K562 (cell line): ENCODE data around the gene FAM168B. TPM values are rescaled to one million over a fixed set of nuclear protein-coding genes. Genes with fewer than 3 reads are reported as not detected.

Source experiments
- ATAC-seq: fragments of 200-7000 bp; cut with Tn5 transposase; 3 replicates; pipeline ENCODE4 v1.9.1; 2020; ENCODE audit warnings: moderate library complexity
- BruUV-seq: library from RNA; stranded (reverse); fragments of 400-500 nt; replicated peaks from 2 replicates; lab custom pipeline; 2021; lab: Mats Ljungman, UMichigan
- CTCF ChIA-PET: fragments of 300-600 bp; formaldehyde crosslinking; extraction: SDS; loops from one replicate; lab custom pipeline; 2021; ENCODE audit warnings: low intra/inter-chr PET ratio; lab: Yijun Ruan, JAX
- POLR2A ChIA-PET: fragments of 300-600, 350-650 bp; sonication (Branson Sonifier 250); formaldehyde crosslinking; extraction: SDS; loops from one replicate; lab custom pipeline; 2021; ENCODE audit warnings: antibody characterized with exemption, inconsistent platforms; lab: Yijun Ruan, JAX
- DNase-seq, 4 experiments: peaks; one replicate each; pipeline versions ENCODE4 v3.0.0 to v3.0.0-alpha.2; 2011 to 2018; ENCODE audit warnings: low spot score in 3 of 4, mixed read lengths in 3 of 4; ENCODE audit errors: extremely low read depth in 1 of 4
- FAIRE-seq: peaks from 2 replicates; lab custom pipeline; 2011; peaks lifted over from hg19 to GRCh38; lab: Jason Lieb, UNC
- H2AFZ ChIP-seq: 2 replicates; pipeline ENCODE4 v1.6.0; 2011; ENCODE audit warnings: low read depth, low read length, control low read depth, inconsistent platforms
- H3K27ac ChIP-seq: fragments of 200-600 bp; 3 replicates; pipeline ENCODE4 v1.8.0; 2011; ENCODE audit warnings: low read depth, mild to moderate bottlenecking, control low read depth, inconsistent platforms, low read length, moderate library complexity, mixed read lengths; ENCODE audit errors: extremely low read depth
- H3K27me3 ChIP-seq, 2 experiments: fragments of 300-600 bp in 1 of 2; 2 replicates in 1 of 2; 3 replicates in 1 of 2; pipeline versions ENCODE4 v1.6.0 to v1.8.0; 2011; ENCODE audit warnings: inconsistent platforms in 2 of 2, low read length in 2 of 2, mild to moderate bottlenecking in 1 of 2, mixed read lengths in 1 of 2, moderate library complexity in 1 of 2; ENCODE audit not compliant: control insufficient read depth in 2 of 2, insufficient read depth in 2 of 2
- H3K36me3 ChIP-seq: fragments of 300-600 bp; 3 replicates; pipeline ENCODE4 v1.8.0; 2011; ENCODE audit warnings: mild to moderate bottlenecking, low read length, inconsistent platforms; ENCODE audit not compliant: control insufficient read depth, insufficient read depth
- H3K4me1 ChIP-seq, 2 experiments: fragments of 200-600 bp in 1 of 2; replicated peaks in 1 of 2; 2 replicates in 1 of 2; 3 replicates in 1 of 2; pipeline versions ENCODE4 v1.5.1 to v1.8.0; 2011; ENCODE audit warnings: inconsistent platforms in 2 of 2, low read length in 2 of 2, mild to moderate bottlenecking in 1 of 2, mixed read lengths in 1 of 2, moderate library complexity in 1 of 2; ENCODE audit not compliant: control insufficient read depth in 2 of 2, insufficient read depth in 2 of 2
- H3K4me2 ChIP-seq: 2 replicates; pipeline ENCODE4 v1.6.1; 2011; ENCODE audit warnings: low read length, control low read depth, inconsistent platforms, mixed read lengths; ENCODE audit not compliant: insufficient read depth
- H3K4me3 ChIP-seq: fragments of 200-600 bp; sonication (generic), shearing (Covaris generic); 2 replicates; pipeline ENCODE4 v1.5.1; 2016; ENCODE audit warnings: control low read depth, inconsistent platforms
- H3K79me2 ChIP-seq: fragments of 200-600 bp; 3 replicates; pipeline ENCODE4 v1.8.0; 2011; ENCODE audit warnings: low read length, inconsistent platforms; ENCODE audit not compliant: control insufficient read depth, insufficient read depth
- H3K9ac ChIP-seq, 2 experiments: 2 replicates each; pipeline versions ENCODE4 v1.6.0 to v1.6.1; 2011; ENCODE audit warnings: low read depth in 2 of 2, low read length in 2 of 2, control low read depth in 1 of 2, inconsistent platforms in 1 of 2, mild to moderate bottlenecking in 1 of 2, mixed read lengths in 1 of 2; ENCODE audit not compliant: insufficient read depth in 1 of 2
- H3K9me1 ChIP-seq: one replicate; pipeline ENCODE4 v1.6.0; 2011; ENCODE audit warnings: inconsistent platforms, mild to moderate bottlenecking, low read length, moderate library complexity; ENCODE audit not compliant: control insufficient read depth, insufficient read depth
- H3K9me3 ChIP-seq: replicated peaks from 2 replicates; pipeline ENCODE4 v1.5.1; 2011; ENCODE audit warnings: low read depth, low read length, inconsistent platforms; ENCODE audit not compliant: control insufficient read depth, insufficient read depth
- H4K20me1 ChIP-seq: replicated peaks from 2 replicates; pipeline ENCODE4 v1.6.1; 2011; ENCODE audit warnings: low read length, inconsistent platforms, mixed read lengths; ENCODE audit not compliant: control insufficient read depth, insufficient read depth
- BRD4 ChIP-seq: fragments of 200-600 bp; sonication (generic); IDR thresholded peaks from 2 replicates; pipeline ENCODE4 v1.6.1; 2017; ENCODE audit warnings: inconsistent platforms
- CBFA2T2 ChIP-seq: fragments of 450-650 bp; conservative IDR thresholded peaks from 2 replicates; pipeline ENCODE4 v1.6.1; 2017; ENCODE audit warnings: mild to moderate bottlenecking
- CBFA2T3 ChIP-seq: fragments of 450-650 bp; IDR thresholded peaks from 2 replicates; pipeline ENCODE4 v1.6.1; 2017
- DACH1 ChIP-seq: fragments of 450-650 bp; IDR thresholded peaks from 2 replicates; pipeline ENCODE4 v1.6.1; 2018; ENCODE audit not compliant: partially characterized antibody
- FOXO4 ChIP-seq: fragments of 450-650 bp; formaldehyde crosslinking; IDR thresholded peaks from 2 replicates; pipeline ENCODE4 v1.4.0; 2020; ENCODE audit warnings: mild to moderate bottlenecking, moderate library complexity
- KDM4B ChIP-seq, 2 experiments: fragments of 450-650 bp in 1 of 2; sonication (generic) in 1 of 2; IDR thresholded peaks; 2 replicates each; pipeline ENCODE4 v1.6.1; 2016 to 2017; ENCODE audit warnings: borderline replicate concordance in 2 of 2, antibody characterized with exemption in 1 of 2, low read depth in 1 of 2, mild to moderate bottlenecking in 1 of 2
- MLX ChIP-seq, 2 experiments: fragments of 450-650 bp in 1 of 2; sonication (generic) in 1 of 2; formaldehyde crosslinking; conservative IDR thresholded peaks; 2 replicates each; pipeline versions ENCODE4 v1.4.0 to v1.8.1; 2020 to 2022; ENCODE audit warnings: mild to moderate bottlenecking in 1 of 2, missing genetic modification reagents in 1 of 2
- NCOA6 ChIP-seq: fragments of 450-650 bp; IDR thresholded peaks from 2 replicates; pipeline ENCODE4 v1.6.1; 2017; ENCODE audit warnings: mild to moderate bottlenecking
- PML ChIP-seq: IDR thresholded peaks from 2 replicates; pipeline ENCODE4 v1.6.1; 2012; ENCODE audit warnings: low read length, inconsistent platforms
- RHOXF2B ChIP-seq: fragments of 250-450 bp; sonication (Bioruptor Pico); conservative IDR thresholded peaks from 2 replicates; pipeline ENCODE4 v1.5.1; 2021
- THAP7 ChIP-seq: fragments of 250-450 bp; sonication (Bioruptor Pico); IDR thresholded peaks from 2 replicates; pipeline ENCODE4 v1.5.0; 2021
- UBTF ChIP-seq, 2 experiments: IDR thresholded peaks; 2 replicates each; pipeline ENCODE4 v1.6.1; 2012; ENCODE audit warnings: improper control_type of control experiment in 2 of 2, low read depth in 2 of 2, low read length in 2 of 2, borderline replicate concordance in 1 of 2
- ZSCAN32 ChIP-seq: fragments of 450-650 bp; formaldehyde crosslinking; IDR thresholded peaks from 2 replicates; pipeline ENCODE4 v1.4.0; 2020; ENCODE audit warnings: mild to moderate bottlenecking, moderate library complexity
- WGBS: fragments of 100-300 bp; shearing (Covaris generic); methylation state at CpG from one replicate; pipeline ENCODE4 v1.1.6; 2016; ENCODE audit warnings: low coverage, mixed read lengths; ENCODE audit not compliant: insufficient coverage; ENCODE audit errors: missing lambda C conversion rate; 5-methylcytosine and 5-hydroxymethylcytosine counted together
- in situ Hi-C: fragments of 300-500 bp; cut with MboI; formaldehyde crosslinking; loops from 4 replicates; pipeline ENCODE4 v1.15.0; 2018; ENCODE audit warnings: inconsistent platforms, mixed read lengths
- intact Hi-C: fragments of 100-400 bp; cut with micrococcal nuclease; formaldehyde crosslinking; loops from 2 replicates; pipeline ENCODE4 v1.14.2; 2022
- polyA plus RNA-seq, 8 experiments: library from polyadenylated mRNA; depleted of rRNA in 4 of 8; stranded (reverse) in 5 of 8; unstranded in 3 of 8; fragments of >200 nt; fragmentation: Nextera tagmentation in 2 of 8; fragmentation: Illumina TruSeq in 1 of 8; extraction: Ambion mirVana in 2 of 8; extraction: Trizol in 1 of 8; gene quantifications; 2 replicates each; pipeline versions ENCODE4 v1.2.1 to v1.2.3, GENCODE V29; 2011 to 2014; ENCODE audit warnings: inconsistent platforms in 1 of 8, missing spikeins in 1 of 8
- total RNA-seq, 7 experiments: library from RNA; depleted of rRNA in 6 of 7; stranded (reverse); fragments of >200 nt in 6 of 7; fragmentation: Illumina TruSeq in 2 of 7; extraction: Trizol in 2 of 7; gene quantifications; 2 replicates each; pipeline versions ENCODE4 v1.2.1 to v1.2.3, GENCODE V29; 2011 to 2021; ENCODE audit warnings: low replicate concordance in 1 of 7
- TF ChIP-seq, protein P1 (sequence below): fragments of 450-650 bp; IDR thresholded peaks from 2 replicates; pipeline ENCODE4 v1.6.1; 2018; ENCODE audit warnings: mild to moderate bottlenecking, low read depth; ENCODE audit not compliant: partially characterized antibody
- TF ChIP-seq, protein P2 (sequence below): IDR thresholded peaks from 2 replicates; pipeline ENCODE4 v1.6.1; 2011; ENCODE audit not compliant: insufficient read length; ENCODE audit errors: extremely low read depth

Gene FAM168B
- total and polyA plus RNA-seq, 9 of the 15 experiments (the other 6 are each of a cell fraction or from before 2014, with no cell fraction given) = 3.3 to 76.0 (median 46.1) TPM

DNA sequence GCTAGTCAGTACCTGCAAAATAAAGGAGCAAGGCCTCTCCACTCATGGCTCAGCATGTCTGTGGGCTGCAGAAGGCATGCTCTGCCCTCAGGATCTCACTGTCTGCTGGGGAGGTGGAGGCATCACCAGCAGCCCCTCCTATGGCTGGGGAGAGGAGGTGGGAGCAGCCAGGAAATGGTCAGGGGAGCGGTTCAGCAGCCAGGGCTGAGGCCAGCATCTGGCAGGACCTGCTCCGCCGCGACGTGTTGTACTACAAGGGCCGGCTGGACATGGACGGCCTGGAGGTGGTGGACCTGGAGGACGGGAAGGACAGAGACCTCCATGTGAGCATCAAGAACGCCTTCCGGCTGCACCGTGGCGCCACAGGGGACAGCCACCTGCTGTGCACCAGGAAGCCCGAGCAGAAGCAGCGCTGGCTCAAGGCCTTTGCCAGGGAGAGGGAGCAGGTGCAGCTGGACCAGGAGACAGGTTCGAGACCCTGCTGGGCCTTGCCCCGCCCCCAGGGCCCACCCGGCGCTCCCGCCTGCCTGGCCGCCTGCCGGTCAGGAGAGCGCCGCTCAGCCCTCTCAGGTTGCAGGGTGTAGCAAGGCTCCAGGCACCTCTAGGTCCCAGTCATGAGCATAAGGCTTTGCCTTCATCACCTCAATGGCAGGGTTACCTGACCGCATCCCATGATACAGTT lies 49.0 kb downstream of the FAM168B start:
- no peak for FAIRE-seq
- CTCF ChIA-PET = no interaction called here
- no peak for DNase-seq
- Histone ChIP-seq H3K27me3 (no peaks in the 10 kb centered on the region), H3K27ac (no peak overlapping the region), H3K4me1 (peaks cover 0 to 18% of the 10 kb centered on the region in 2 experiments; a peak in 1 of 5 replicates), H3K9me3 (no peaks in the 10 kb centered on the region), H4K20me1 (peaks cover 11% of the 10 kb centered on the region), H3K9ac (no peak overlapping the region), H3K79me2 (no peaks in the 10 kb centered on the region), H3K4me3 (no peak overlapping the region), H3K36me3 (peaks cover 27% of the 10 kb centered on the region; the same call in 2 of the 3 replicates), H3K4me2 (no peak overlapping the region), H2AFZ (no peak overlapping the region), H3K9me1 (peaks cover 4% of the 10 kb centered on the region)
- intact Hi-C loops = no loop called here
- in situ Hi-C loops = no loop called here
- POLR2A ChIA-PET = no interaction called here
- no peak for ATAC-seq
- no TSS peak for BruUV-seq
- WGBS = 71% methylated on average over 24 of the region's 24 CpGs
- TF ChIP-seq RHOXF2B (CRISPR knock-in tag) (no peak), BRD4 (no peak), NCOA6 (no peak), KDM4B (IDR thresholded peaks at IDR 0.05; ENCODE audit: borderline replicate concordance in 2 of 2, low read depth in 1 of 2) (no peak), FOXO4 (CRISPR knock-in tag) (no peak), CBFA2T3 (no peak), CBFA2T2 (no peak), ZSCAN32 (CRISPR knock-in tag) (no peak), DACH1 (no peak), PML (no peak), UBTF (IDR thresholded peaks at IDR 0.05; ENCODE audit: borderline replicate concordance in 1 of 2, low read depth in 2 of 2, low read length in 2 of 2) (no peak), MLX (CRISPR knock-in tag; conservative IDR thresholded peaks at IDR 0.05) (no peak), THAP7 (CRISPR knock-in tag) (no peak)
- TF ChIP-seq, protein P1, sequence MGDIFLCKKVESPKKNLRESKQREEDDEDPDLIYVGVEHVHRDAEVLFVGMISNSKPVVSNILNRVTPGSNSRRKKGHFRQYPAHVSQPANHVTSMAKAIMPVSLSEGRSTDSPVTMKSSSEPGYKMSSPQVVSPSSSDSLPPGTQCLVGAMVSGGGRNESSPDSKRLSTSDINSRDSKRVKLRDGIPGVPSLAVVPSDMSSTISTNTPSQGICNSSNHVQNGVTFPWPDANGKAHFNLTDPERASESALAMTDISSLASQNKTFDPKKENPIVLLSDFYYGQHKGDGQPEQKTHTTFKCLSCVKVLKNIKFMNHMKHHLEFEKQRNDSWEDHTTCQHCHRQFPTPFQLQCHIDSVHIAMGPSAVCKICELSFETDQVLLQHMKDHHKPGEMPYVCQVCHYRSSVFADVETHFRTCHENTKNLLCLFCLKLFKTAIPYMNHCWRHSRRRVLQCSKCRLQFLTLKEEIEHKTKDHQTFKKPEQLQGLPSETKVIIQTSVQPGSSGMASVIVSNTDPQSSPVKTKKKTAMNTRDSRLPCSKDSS = no peak
- TF ChIP-seq, protein P2, sequence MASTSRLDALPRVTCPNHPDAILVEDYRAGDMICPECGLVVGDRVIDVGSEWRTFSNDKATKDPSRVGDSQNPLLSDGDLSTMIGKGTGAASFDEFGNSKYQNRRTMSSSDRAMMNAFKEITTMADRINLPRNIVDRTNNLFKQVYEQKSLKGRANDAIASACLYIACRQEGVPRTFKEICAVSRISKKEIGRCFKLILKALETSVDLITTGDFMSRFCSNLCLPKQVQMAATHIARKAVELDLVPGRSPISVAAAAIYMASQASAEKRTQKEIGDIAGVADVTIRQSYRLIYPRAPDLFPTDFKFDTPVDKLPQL = no peak
